Activated naive CD4-positive, alpha-beta T cell treated with anti-CD3 and anti-CD28 coated beads for 36 hours (primary cell): Measurements from ENCODE around the gene PLA2G15. TPM values are rescaled to one million over a fixed set of nuclear protein-coding genes. Genes with fewer than 3 reads are reported as not detected.

Experiments
- CTCF ChIA-PET: fragments of 350-600 bp; sonication (Branson Sonifier 250); formaldehyde crosslinking; loops from one replicate; lab custom pipeline; 2021; ENCODE audit warnings: antibody characterized with exemption; lab: Charles Lee
- DNase-seq: peaks from one replicate; pipeline ENCODE4 v3.0.0-alpha.2; 2020
- H3K27ac Mint-ChIP-seq: one replicate; pipeline ENCODE4 v1.8.0; 2021; ENCODE audit warnings: mild to moderate bottlenecking, mixed read lengths
- H3K27me3 Mint-ChIP-seq: one replicate; pipeline ENCODE4 v1.8.0; 2021; ENCODE audit warnings: low read depth, mixed read lengths
- H3K36me3 Mint-ChIP-seq: one replicate; pipeline ENCODE4 v1.8.0; 2021; ENCODE audit warnings: low read depth, mixed read lengths
- H3K4me1 Mint-ChIP-seq: one replicate; pipeline ENCODE4 v1.8.0; 2021; ENCODE audit warnings: low read depth, mixed read lengths
- H3K4me3 Mint-ChIP-seq: one replicate; pipeline ENCODE4 v1.8.0; 2021; ENCODE audit warnings: mild to moderate bottlenecking, moderate library complexity, mixed read lengths
- H3K9me3 Mint-ChIP-seq: one replicate; pipeline ENCODE4 v1.8.0; 2021; ENCODE audit warnings: mixed read lengths
- intact Hi-C: fragments of 100-400 bp; cut with micrococcal nuclease; formaldehyde crosslinking; loops from one replicate; pipeline ENCODE4 v1.15.1; 2023
- total RNA-seq, 2 experiments: library from RNA; stranded (reverse); gene quantifications; one replicate each; pipeline ENCODE4 v1.2.3, GENCODE V29; 2021

Gene PLA2G15
- total RNA-seq, 2 experiments from 2014 or later: 4.2 to 5.4 TPM

DNA sequence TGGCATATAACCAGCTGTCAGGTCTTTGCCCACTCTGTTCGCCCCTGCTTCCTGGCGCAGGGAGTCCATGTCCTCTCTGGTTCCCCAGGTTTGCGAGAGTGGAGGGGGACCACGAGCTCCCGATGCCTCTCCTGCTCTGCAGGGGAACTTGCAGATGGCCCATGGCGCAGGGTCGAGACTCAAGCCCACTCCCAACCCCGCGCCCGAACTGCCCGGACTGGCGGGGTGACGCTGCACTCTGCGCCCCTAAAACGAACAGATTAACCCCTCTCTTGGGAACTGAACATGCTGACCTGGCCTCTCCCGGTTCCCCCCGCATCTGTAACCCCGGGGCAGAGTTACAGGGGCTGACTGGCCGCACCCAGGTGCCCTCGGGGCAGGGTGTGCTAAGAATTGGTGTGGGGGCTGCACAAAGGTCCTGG is 681 bp upstream of the PLA2G15 start:
- Mint-ChIP-seq H3K4me3 (peak overlapping the region; percentile 90), H3K9me3 (no peaks in the 10 kb centered on the region), H3K27ac (no peak overlapping the region), H3K4me1 (peaks cover 24% of the 10 kb centered on the region), H3K36me3 (peaks cover 2% of the 10 kb centered on the region), H3K27me3 (no peaks in the 10 kb centered on the region)
- CTCF ChIA-PET: interaction anchor here (0.6 to 4.4 kb wide), 5 partner anchors 17 to 282 kb away, joined by 3 to 24 read pairs (median 3); partner anchors contain the start of gene SLC7A6
- DNase-seq: no peak
- intact Hi-C loops: loop anchor here (2.0 kb wide), 1 partner anchor 20 kb away; the partner anchor contains the start of gene SLC7A6

- intact Hi-C loops: no loop called here
- CTCF ChIA-PET: interaction anchor here (1.3 to 4.4 kb wide), 3 partner anchors 16 to 83 kb away, joined by 3 to 24 read pairs (median 4); partner anchors contain the start of gene SLC7A6
- Mint-ChIP-seq H3K4me1 (peaks cover 20% of the 10 kb centered on the region), H3K9me3 (no peaks in the 10 kb centered on the region), H3K27ac (no peak overlapping the region), H3K36me3 (peaks cover 6% of the 10 kb centered on the region), H3K4me3 (peak overlapping the region; percentile 90), H3K27me3 (no peaks in the 10 kb centered on the region)
- no peak for DNase-seq
Measured at GRCh38 chr16:68246121-68246520, 948 bp downstream of the PLA2G15 start.

DNA sequence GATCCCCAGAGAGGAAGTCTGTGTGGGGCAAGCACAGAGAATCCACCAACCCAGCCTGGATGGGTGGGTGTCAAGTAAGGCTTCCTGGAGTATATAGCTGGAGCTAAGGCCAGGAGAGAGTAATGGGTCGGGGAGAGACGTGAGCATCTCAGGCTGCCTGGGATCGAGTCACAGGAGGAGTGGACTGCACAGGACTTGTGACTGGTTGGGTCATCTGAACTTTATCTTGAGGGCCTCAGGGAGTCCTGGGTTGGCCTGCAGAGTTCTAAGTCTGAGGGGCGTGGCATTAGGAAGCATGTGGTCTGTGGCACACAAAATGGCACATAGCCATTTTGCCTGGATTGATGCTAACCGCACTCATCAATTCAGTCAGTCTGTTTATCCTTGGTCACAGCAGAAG is 1.5 kb downstream of the PLA2G15 start:
- intact Hi-C loops: no loop called here
- peaks cover 6% of the 10 kb centered on the region for H3K36me3 Mint-ChIP-seq
- H3K27ac Mint-ChIP-seq: no peak overlapping the region
- H3K4me3 Mint-ChIP-seq: peak overlapping the region; percentile 90
- no peaks in the 10 kb centered on the region for H3K9me3 Mint-ChIP-seq
- H3K27me3 Mint-ChIP-seq: no peaks in the 10 kb centered on the region
- CTCF ChIA-PET: interaction anchor here (1.3 to 4.4 kb wide), 3 partner anchors 15 to 82 kb away, joined by 3 to 24 read pairs (median 4); partner anchors contain the start of gene SLC7A6
- DNase-seq: no peak
- peaks cover 20% of the 10 kb centered on the region for H3K4me1 Mint-ChIP-seq

- DNase-seq: no peak
- H3K27ac Mint-ChIP-seq: no peak overlapping the region
- H3K4me1 Mint-ChIP-seq: peaks cover 20% of the 10 kb centered on the region
- H3K9me3 Mint-ChIP-seq: no peaks in the 10 kb centered on the region
- CTCF ChIA-PET: interaction anchor here (1.4 to 5.7 kb wide), 3 partner anchors 14 to 17 kb away, joined by 3 to 39 read pairs (median 24); partner anchors contain the start of gene SLC7A6
- H3K4me3 Mint-ChIP-seq: no peak overlapping the region
- intact Hi-C loops: no loop called here
- H3K27me3 Mint-ChIP-seq: no peaks in the 10 kb centered on the region
- peaks cover 7% of the 10 kb centered on the region for H3K36me3 Mint-ChIP-seq
Measured at GRCh38 chr16:68247400-68247799, 2.2 kb downstream of the PLA2G15 start.

DNA sequence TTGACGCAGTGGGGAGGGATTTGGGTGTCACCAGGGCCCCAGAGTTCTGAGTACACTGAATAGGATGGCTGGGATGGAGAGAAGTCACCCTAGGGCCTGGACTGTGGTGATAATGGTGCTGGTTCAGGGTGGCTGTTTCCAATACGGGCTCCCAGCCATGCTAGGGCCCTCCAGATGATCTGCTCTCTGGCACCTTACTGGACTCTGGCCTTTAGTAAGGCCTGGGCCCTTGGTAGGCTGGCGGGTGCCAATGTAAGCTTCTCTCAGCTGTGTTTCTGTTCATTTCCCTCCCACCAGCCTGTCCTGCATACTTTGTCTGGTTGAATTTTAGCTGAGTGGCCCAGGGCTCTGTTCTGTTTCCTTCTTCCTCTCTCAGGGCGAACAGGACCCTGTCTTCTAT is 2.8 kb downstream of the PLA2G15 start:
- Mint-ChIP-seq H3K4me3 (no peak overlapping the region), H3K27ac (no peak overlapping the region), H3K4me1 (peaks cover 20% of the 10 kb centered on the region), H3K27me3 (no peaks in the 10 kb centered on the region), H3K36me3 (peaks cover 7% of the 10 kb centered on the region), H3K9me3 (no peaks in the 10 kb centered on the region)
- no peak for DNase-seq
- CTCF ChIA-PET: interaction anchor here (5.7 kb wide), 1 partner anchor 13 kb away, joined by 39 read pairs; no protein-coding TSS in a partner anchor
- intact Hi-C loops: no loop called here

- H3K4me1 Mint-ChIP-seq: peaks cover 19% of the 10 kb centered on the region
- intact Hi-C loops: no loop called here
- no peaks in the 10 kb centered on the region for H3K27me3 Mint-ChIP-seq
- H3K9me3 Mint-ChIP-seq: no peaks in the 10 kb centered on the region
- peaks cover 7% of the 10 kb centered on the region for H3K36me3 Mint-ChIP-seq
- DNase-seq: no peak
- no peak overlapping the region for H3K4me3 Mint-ChIP-seq
- CTCF ChIA-PET: interaction anchor here (5.7 kb wide), 1 partner anchor 12 kb away, joined by 39 read pairs; no protein-coding TSS in a partner anchor
- H3K27ac Mint-ChIP-seq: no peak overlapping the region
Measured at GRCh38 chr16:68249371-68249770, 4.2 kb downstream of the PLA2G15 start.

DNA sequence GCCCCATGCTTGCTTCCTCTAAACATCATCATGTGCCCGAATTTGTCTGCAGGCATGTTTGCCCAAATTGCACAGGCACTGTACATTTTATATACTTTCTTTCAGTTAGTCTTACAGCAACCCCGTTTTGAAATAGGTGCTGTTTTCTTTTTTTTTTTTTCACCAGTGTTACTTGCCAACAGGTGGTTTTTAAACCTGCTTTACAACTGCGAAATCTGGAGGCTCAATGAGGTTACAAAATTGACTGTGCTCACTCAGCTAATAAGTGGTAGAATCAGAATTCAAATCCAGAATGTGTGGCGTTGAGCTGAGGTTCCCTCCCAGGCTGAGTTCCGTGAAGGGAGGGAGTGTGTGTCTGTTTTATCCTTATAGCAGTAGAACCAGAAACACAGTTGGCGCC is 5.8 kb downstream of the PLA2G15 start:
- CTCF ChIA-PET: interaction anchor here (1.4 to 5.7 kb wide), 4 partner anchors 10 to 81 kb away, joined by 3 to 39 read pairs (median 10); partner anchors contain the start of gene SLC7A6
- H3K27me3 Mint-ChIP-seq: no peaks in the 10 kb centered on the region
- H3K36me3 Mint-ChIP-seq: peaks cover 5% of the 10 kb centered on the region
- intact Hi-C loops: no loop called here
- no peak overlapping the region for H3K27ac Mint-ChIP-seq
- H3K9me3 Mint-ChIP-seq: no peaks in the 10 kb centered on the region
- H3K4me1 Mint-ChIP-seq: peaks cover 9% of the 10 kb centered on the region
- no peak for DNase-seq
- no peak overlapping the region for H3K4me3 Mint-ChIP-seq

GRCh38 chr16:68251832-68252231 is 6.7 kb downstream of the PLA2G15 start:
- Mint-ChIP-seq H3K27me3 (no peaks in the 10 kb centered on the region), H3K9me3 (no peaks in the 10 kb centered on the region), H3K4me1 (no peaks in the 10 kb centered on the region), H3K36me3 (peaks cover 5% of the 10 kb centered on the region), H3K27ac (no peak overlapping the region), H3K4me3 (no peak overlapping the region)
- CTCF ChIA-PET: interaction anchor here (0.6 to 5.7 kb wide), 4 partner anchors 9 to 77 kb away, joined by 3 to 39 read pairs (median 10); partner anchors contain the start of gene SLC7A6
- intact Hi-C loops: no loop called here
- DNase-seq: no peak

- Mint-ChIP-seq H3K9me3 (no peaks in the 10 kb centered on the region), H3K4me3 (no peak overlapping the region), H3K4me1 (peaks cover 2% of the 10 kb centered on the region), H3K27me3 (no peaks in the 10 kb centered on the region), H3K27ac (no peak overlapping the region), H3K36me3 (peaks cover 5% of the 10 kb centered on the region)
- DNase-seq: no peak
- CTCF ChIA-PET: interaction anchor here (0.9 to 5.7 kb wide), 4 partner anchors 9 to 76 kb away, joined by 3 to 39 read pairs (median 10); partner anchors contain the start of gene SLC7A6
- intact Hi-C loops: no loop called here
Measured at GRCh38 chr16:68252383-68252782, 7.2 kb downstream of the PLA2G15 start.

GRCh38 chr16:68253721-68254120 is 8.5 kb downstream of the PLA2G15 start:
- H3K9me3 Mint-ChIP-seq: no peaks in the 10 kb centered on the region
- peaks cover 5% of the 10 kb centered on the region for H3K4me1 Mint-ChIP-seq
- H3K27ac Mint-ChIP-seq: no peak overlapping the region
- intact Hi-C loops: no loop called here
- H3K27me3 Mint-ChIP-seq: no peaks in the 10 kb centered on the region
- CTCF ChIA-PET: interaction anchor here (0.5 to 2.0 kb wide), 3 partner anchors 9 to 75 kb away, joined by 3 to 7 read pairs (median 6); no protein-coding TSS in a partner anchor
- peaks cover 5% of the 10 kb centered on the region for H3K36me3 Mint-ChIP-seq
- DNase-seq: no peak
- H3K4me3 Mint-ChIP-seq: no peak overlapping the region

GRCh38 chr16:68255712-68256111 is 10.5 kb downstream of the PLA2G15 start:
- CTCF ChIA-PET: interaction anchor here (2.0 kb wide), 1 partner anchor 73 kb away, joined by 7 read pairs; no protein-coding TSS in a partner anchor
- Mint-ChIP-seq H3K27me3 (no peaks in the 10 kb centered on the region), H3K27ac (no peak overlapping the region), H3K4me1 (peaks cover 5% of the 10 kb centered on the region), H3K36me3 (peaks cover 4% of the 10 kb centered on the region), H3K9me3 (no peaks in the 10 kb centered on the region), H3K4me3 (no peak overlapping the region)
- DNase-seq: no peak
- intact Hi-C loops: no loop called here

GRCh38 chr16:68257251-68257905 is 12.2 kb downstream of the PLA2G15 start:
- H3K27ac Mint-ChIP-seq: no peak overlapping the region
- intact Hi-C loops: no loop called here
- CTCF ChIA-PET: interaction anchor here (0.6 to 9.0 kb wide), 5 partner anchors 17 to 262 kb away, joined by 3 to 459 read pairs (median 5); no protein-coding TSS in a partner anchor
- peak; percentile 56 for DNase-seq
- no peaks in the 10 kb centered on the region for H3K27me3 Mint-ChIP-seq
- H3K36me3 Mint-ChIP-seq: no peaks in the 10 kb centered on the region
- H3K4me1 Mint-ChIP-seq: peaks cover 9% of the 10 kb centered on the region
- H3K9me3 Mint-ChIP-seq: no peaks in the 10 kb centered on the region
- H3K4me3 Mint-ChIP-seq: no peak overlapping the region
